Neural cell (in vitro differentiated cells): ENCODE data around the gene PNMA8C. TPM values are rescaled to one million over a fixed set of nuclear protein-coding genes. Genes with fewer than 3 reads are reported as not detected.

Source experiments
- H2AFZ ChIP-seq: fragments of 200-600, 300-800 bp; sonication (generic), shearing (Covaris generic); 2 replicates; pipeline ENCODE4 v1.6.0; 2014; ENCODE audit warnings: low read depth, mild to moderate bottlenecking, antibody characterized with exemption, low read length, moderate library complexity
- H3F3A ChIP-seq: fragments of 200-600 bp; shearing (Covaris generic); 2 replicates; pipeline ENCODE4 v1.6.1; 2016; ENCODE audit warnings: mild to moderate bottlenecking, moderate library complexity, mixed read lengths, antibody characterized with exemption, low read length; ENCODE audit not compliant: insufficient read depth, poor library complexity, severe bottlenecking
- H3K27ac ChIP-seq: fragments of 200-600, 300-800 bp; sonication (generic), shearing (Covaris generic); 2 replicates; pipeline ENCODE4 v1.5.1; 2014; ENCODE audit warnings: mild to moderate bottlenecking, low read length, moderate library complexity
- H3K27me3 ChIP-seq: fragments of 300-800, 200-600 bp; sonication (generic), shearing (Covaris generic); 2 replicates; pipeline ENCODE4 v1.6.0; 2014; ENCODE audit warnings: mild to moderate bottlenecking, low read depth, low read length, moderate library complexity; ENCODE audit not compliant: insufficient read depth
- H3K36me3 ChIP-seq: fragments of 300-800, 200-600 bp; sonication (generic), shearing (Covaris generic); 2 replicates; pipeline ENCODE4 v1.5.1; 2014; ENCODE audit warnings: mild to moderate bottlenecking, antibody characterized with exemption, low read length, moderate library complexity; ENCODE audit not compliant: insufficient read depth
- H3K4me2 ChIP-seq: fragments of 300-800, 200-600 bp; sonication (generic), shearing (Covaris generic); 2 replicates; pipeline ENCODE4 v1.6.0; 2014; ENCODE audit warnings: mild to moderate bottlenecking, low read length
- H3K4me3 ChIP-seq: fragments of 300-800, 200-600 bp; sonication (generic), shearing (Covaris generic); 2 replicates; pipeline ENCODE4 v1.5.1; 2014; ENCODE audit warnings: mild to moderate bottlenecking, low read length, moderate library complexity
- H3K79me2 ChIP-seq: fragments of 200-600 bp; shearing (Covaris generic); replicated peaks from 2 replicates; pipeline ENCODE4 v1.6.0; 2014; ENCODE audit warnings: mild to moderate bottlenecking, low read length, moderate library complexity; ENCODE audit not compliant: insufficient read depth
- H3K9ac ChIP-seq: fragments of 300-800, 200-600 bp; sonication (generic), shearing (Covaris generic); 2 replicates; pipeline ENCODE4 v1.6.1; 2016; ENCODE audit warnings: mild to moderate bottlenecking, low read length, mixed read lengths
- H3K9me2 ChIP-seq: fragments of 200-600 bp; shearing (Covaris generic); 2 replicates; pipeline ENCODE4 v1.6.1; 2016; ENCODE audit warnings: mild to moderate bottlenecking, low read length, mixed read lengths; ENCODE audit not compliant: insufficient read depth
- H3K9me3 ChIP-seq: fragments of 200-600, 300-800 bp; sonication (generic), shearing (Covaris generic); 2 replicates; pipeline ENCODE4 v1.6.1; 2016; ENCODE audit warnings: mild to moderate bottlenecking, mixed run types, low read length, moderate library complexity, mixed read lengths
- H4K20me1 ChIP-seq: fragments of 200-600 bp; shearing (Covaris generic); 2 replicates; pipeline ENCODE4 v1.6.1; 2016; ENCODE audit warnings: mild to moderate bottlenecking, mixed run types; ENCODE audit not compliant: insufficient read depth
- EP300 ChIP-seq: fragments of 450-650 bp; conservative IDR thresholded peaks from 2 replicates; pipeline ENCODE4 v1.6.1; 2014; ENCODE audit warnings: antibody characterized with exemption, mild to moderate bottlenecking, moderate library complexity; ENCODE audit not compliant: poor library complexity, severe bottlenecking
- EZH2 ChIP-seq: fragments of 200-600, 300-800 bp; shearing (Covaris generic), sonication (generic); IDR thresholded peaks from 2 replicates; pipeline ENCODE4 v1.6.1; 2014; ENCODE audit warnings: antibody characterized with exemption, low read length, borderline replicate concordance, mild to moderate bottlenecking; ENCODE audit not compliant: insufficient read depth, poor library complexity, severe bottlenecking
- MXI1 ChIP-seq: fragments of 450-650 bp; conservative IDR thresholded peaks from 2 replicates; pipeline ENCODE4 v1.6.1; 2014; ENCODE audit warnings: antibody characterized with exemption, mild to moderate bottlenecking; ENCODE audit not compliant: poor library complexity, severe bottlenecking
- POLR2AphosphoS5 ChIP-seq: IDR thresholded peaks from 2 replicates; pipeline ENCODE4 v1.6.1; 2012
- RAD21 ChIP-seq: fragments of 450-650 bp; conservative IDR thresholded peaks from 2 replicates; pipeline ENCODE4 v1.6.1; 2014; ENCODE audit warnings: antibody characterized with exemption, mild to moderate bottlenecking, moderate library complexity
- SMC3 ChIP-seq: fragments of 450-650 bp; conservative IDR thresholded peaks from 2 replicates; pipeline ENCODE4 v1.6.1; 2014; ENCODE audit warnings: antibody characterized with exemption, mild to moderate bottlenecking, moderate library complexity; ENCODE audit not compliant: poor library complexity
- TAF1 ChIP-seq: IDR thresholded peaks from 2 replicates; pipeline ENCODE4 v1.6.1; 2012; ENCODE audit warnings: low read depth
- polyA plus RNA-seq: library from polyadenylated mRNA; depleted of rRNA; stranded (reverse); fragments of >200 nt; gene quantifications from 2 replicates; pipeline ENCODE4 v1.2.3, GENCODE V29; 2014
- TF ChIP-seq, protein P1 (sequence below): fragments of 450-650 bp; IDR thresholded peaks from 2 replicates; pipeline ENCODE4 v1.5.1; 2014; ENCODE audit warnings: antibody characterized with exemption, mild to moderate bottlenecking, moderate library complexity; ENCODE audit not compliant: poor library complexity, severe bottlenecking
- TF ChIP-seq, protein P2 (sequence below): IDR thresholded peaks from 2 replicates; pipeline ENCODE4 v1.6.1; 2012; ENCODE audit warnings: borderline replicate concordance

Gene PNMA8C
- polyA plus RNA-seq, 1 donor from 2014 or later: 17.2 TPM

DNA sequence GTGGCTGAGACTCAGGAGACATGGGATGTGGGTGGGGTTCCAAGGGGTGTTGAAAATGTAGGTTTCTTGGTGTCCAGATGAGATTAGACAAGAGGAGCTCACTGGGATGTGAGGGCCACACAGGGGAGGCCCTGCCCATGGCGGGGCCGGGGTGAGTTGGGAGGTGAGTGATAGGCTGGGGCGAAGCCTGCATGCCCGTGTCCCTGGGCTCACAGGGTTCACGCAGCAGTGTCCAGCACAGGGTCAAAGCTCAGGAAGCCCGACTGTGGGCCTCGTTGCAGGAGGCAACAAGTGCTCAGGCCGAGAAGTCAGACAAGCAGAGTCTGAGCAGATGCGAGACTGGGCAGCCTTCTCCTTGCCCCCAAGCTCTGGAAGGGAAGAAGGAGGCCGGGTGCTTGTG is 42.6 kb downstream of the PNMA8C start:
- peaks cover 7% of the 10 kb centered on the region for H3K36me3 ChIP-seq
- H3K4me2 ChIP-seq: no peak overlapping the region
- no peaks in the 10 kb centered on the region for H3F3A ChIP-seq
- no peak overlapping the region for H3K9ac ChIP-seq
- H4K20me1 ChIP-seq: no peaks in the 10 kb centered on the region
- no peak overlapping the region for H2AFZ ChIP-seq
- no peak overlapping the region for H3K27ac ChIP-seq
- no peaks in the 10 kb centered on the region for H3K9me2 ChIP-seq
- H3K27me3 ChIP-seq: no peaks in the 10 kb centered on the region
- no peaks in the 10 kb centered on the region for H3K9me3 ChIP-seq
- H3K79me2 ChIP-seq: no peaks in the 10 kb centered on the region
- H3K4me3 ChIP-seq: no peak overlapping the region
- TF ChIP-seq RAD21 (no peak), EZH2 (no peak), MXI1 (no peak), SMC3 (no peak), EP300 (no peak), TAF1 (no peak)
- TF ChIP-seq, protein P1, sequence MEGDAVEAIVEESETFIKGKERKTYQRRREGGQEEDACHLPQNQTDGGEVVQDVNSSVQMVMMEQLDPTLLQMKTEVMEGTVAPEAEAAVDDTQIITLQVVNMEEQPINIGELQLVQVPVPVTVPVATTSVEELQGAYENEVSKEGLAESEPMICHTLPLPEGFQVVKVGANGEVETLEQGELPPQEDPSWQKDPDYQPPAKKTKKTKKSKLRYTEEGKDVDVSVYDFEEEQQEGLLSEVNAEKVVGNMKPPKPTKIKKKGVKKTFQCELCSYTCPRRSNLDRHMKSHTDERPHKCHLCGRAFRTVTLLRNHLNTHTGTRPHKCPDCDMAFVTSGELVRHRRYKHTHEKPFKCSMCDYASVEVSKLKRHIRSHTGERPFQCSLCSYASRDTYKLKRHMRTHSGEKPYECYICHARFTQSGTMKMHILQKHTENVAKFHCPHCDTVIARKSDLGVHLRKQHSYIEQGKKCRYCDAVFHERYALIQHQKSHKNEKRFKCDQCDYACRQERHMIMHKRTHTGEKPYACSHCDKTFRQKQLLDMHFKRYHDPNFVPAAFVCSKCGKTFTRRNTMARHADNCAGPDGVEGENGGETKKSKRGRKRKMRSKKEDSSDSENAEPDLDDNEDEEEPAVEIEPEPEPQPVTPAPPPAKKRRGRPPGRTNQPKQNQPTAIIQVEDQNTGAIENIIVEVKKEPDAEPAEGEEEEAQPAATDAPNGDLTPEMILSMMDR: no peak
- TF ChIP-seq, protein P2, sequence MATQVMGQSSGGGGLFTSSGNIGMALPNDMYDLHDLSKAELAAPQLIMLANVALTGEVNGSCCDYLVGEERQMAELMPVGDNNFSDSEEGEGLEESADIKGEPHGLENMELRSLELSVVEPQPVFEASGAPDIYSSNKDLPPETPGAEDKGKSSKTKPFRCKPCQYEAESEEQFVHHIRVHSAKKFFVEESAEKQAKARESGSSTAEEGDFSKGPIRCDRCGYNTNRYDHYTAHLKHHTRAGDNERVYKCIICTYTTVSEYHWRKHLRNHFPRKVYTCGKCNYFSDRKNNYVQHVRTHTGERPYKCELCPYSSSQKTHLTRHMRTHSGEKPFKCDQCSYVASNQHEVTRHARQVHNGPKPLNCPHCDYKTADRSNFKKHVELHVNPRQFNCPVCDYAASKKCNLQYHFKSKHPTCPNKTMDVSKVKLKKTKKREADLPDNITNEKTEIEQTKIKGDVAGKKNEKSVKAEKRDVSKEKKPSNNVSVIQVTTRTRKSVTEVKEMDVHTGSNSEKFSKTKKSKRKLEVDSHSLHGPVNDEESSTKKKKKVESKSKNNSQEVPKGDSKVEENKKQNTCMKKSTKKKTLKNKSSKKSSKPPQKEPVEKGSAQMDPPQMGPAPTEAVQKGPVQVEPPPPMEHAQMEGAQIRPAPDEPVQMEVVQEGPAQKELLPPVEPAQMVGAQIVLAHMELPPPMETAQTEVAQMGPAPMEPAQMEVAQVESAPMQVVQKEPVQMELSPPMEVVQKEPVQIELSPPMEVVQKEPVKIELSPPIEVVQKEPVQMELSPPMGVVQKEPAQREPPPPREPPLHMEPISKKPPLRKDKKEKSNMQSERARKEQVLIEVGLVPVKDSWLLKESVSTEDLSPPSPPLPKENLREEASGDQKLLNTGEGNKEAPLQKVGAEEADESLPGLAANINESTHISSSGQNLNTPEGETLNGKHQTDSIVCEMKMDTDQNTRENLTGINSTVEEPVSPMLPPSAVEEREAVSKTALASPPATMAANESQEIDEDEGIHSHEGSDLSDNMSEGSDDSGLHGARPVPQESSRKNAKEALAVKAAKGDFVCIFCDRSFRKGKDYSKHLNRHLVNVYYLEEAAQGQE: no peak

DNA sequence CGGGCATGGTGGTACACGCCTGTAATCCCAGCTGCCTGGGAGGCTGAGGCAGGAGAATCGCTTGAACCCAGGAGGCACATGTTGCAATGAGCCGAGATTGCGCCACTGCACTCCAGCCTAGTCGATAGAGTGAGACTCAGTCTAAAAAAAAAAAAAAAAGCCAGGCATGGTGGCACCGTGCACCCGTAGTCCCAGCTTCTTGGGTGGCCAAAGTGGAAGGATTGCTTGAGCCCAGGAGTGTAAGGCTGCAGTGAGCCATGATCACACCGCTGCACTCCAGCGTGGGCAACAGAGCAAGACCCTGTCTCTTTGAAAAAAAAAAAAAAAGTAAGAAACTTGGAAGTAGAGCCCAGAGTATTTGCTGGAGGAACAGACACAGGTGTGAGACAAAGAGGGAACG is 43.1 kb downstream of the PNMA8C start:
- Histone ChIP-seq H3K9ac (no peak overlapping the region), H3K27ac (no peak overlapping the region), H3F3A (no peaks in the 10 kb centered on the region), H3K4me3 (no peak overlapping the region), H4K20me1 (no peaks in the 10 kb centered on the region), H3K27me3 (no peaks in the 10 kb centered on the region), H3K79me2 (peaks cover 3% of the 10 kb centered on the region), H3K9me3 (no peaks in the 10 kb centered on the region), H3K9me2 (no peaks in the 10 kb centered on the region), H3K4me2 (no peak overlapping the region), H2AFZ (no peak overlapping the region), H3K36me3 (peaks cover 7% of the 10 kb centered on the region)
- TF ChIP-seq MXI1 (no peak), EP300 (no peak), SMC3 (no peak), TAF1 (no peak), EZH2 (no peak), POLR2AphosphoS5 (no peak), RAD21 (no peak)
- TF ChIP-seq, protein P2: no peak
- TF ChIP-seq, protein P1: no peak
